ENCODE data around the gene CMPK1.
"Not testable (repeated sequence)": the region's sequence is repeated elsewhere in the genome, so short reads cannot be mapped to it uniquely, and the experiment has no call there.

The CMPK1 gene

GRCh38 chr1:47338249-47339077, 4.9 kb downstream of the CMPK1 start:
- no peak for DNase-seq (ENCODE audit: low spot score)

DNA sequence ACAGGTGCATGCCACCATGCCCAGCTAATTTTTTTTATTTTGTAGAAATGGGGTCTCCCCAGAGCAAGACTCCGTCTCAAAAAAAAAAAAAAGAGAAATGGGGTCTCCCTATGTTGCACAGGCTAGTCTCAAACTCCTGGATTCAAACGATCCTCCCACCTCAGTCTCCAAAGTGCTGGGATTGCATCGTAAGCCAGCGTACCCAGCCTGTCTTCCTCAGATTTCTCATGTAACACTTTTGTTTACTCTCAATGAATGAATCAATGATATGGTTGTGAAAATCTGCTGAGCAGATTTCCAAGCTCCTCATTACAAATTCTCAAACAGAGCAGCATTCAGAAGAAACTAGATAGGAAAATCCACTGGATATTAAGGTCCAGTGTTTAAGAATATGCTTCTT, 6.6 kb downstream of the CMPK1 start:
- no peak for DNase-seq (ENCODE audit: low spot score)

DNA sequence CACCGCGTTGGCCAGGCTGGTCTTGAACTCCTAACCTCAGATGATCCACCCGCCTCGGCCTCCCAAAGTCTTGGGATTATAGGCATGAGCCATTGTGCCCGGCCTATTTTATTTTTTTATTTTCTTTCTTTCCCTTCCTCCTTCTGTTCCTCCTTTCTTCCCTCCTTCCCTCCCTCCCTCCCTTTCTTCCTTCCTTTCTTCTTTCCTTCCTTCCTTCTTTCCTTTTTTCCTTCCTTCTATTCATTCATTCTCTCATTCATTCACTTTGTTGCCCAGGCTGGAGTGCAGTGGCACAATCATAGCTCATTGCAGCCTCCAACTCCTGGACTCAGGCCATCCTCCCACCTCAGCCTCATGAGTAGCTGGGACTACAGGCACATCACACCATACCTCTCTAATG, 13.4 kb downstream of the CMPK1 start:
- not testable (repeated sequence) for DNase-seq (ENCODE audit: low spot score)

- no peak for DNase-seq (ENCODE audit: low spot score)
These were observed 14.1 kb downstream of the CMPK1 start for GRCh38 chr1:47347735-47348134.

DNA sequence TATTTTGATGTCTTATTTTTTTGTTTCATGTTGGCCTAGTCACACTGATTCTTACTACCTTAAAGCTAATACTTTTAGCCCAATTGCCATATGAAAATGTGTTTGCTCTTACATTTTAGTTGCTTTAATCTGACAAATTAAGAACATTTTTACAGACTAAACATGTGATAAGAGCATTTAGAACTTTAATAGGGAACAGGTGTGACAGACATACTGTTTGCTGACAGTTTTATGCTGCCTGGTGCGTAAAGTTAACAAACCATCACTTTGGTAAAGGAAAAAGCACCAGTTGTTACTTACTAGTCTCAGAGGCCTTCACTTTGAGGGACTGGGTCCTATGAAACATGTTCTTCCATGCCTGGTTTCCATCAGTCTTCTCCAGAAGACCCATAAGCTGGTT, 14.7 kb downstream of the CMPK1 start:
- no peak for DNase-seq (ENCODE audit: low spot score)

DNA sequence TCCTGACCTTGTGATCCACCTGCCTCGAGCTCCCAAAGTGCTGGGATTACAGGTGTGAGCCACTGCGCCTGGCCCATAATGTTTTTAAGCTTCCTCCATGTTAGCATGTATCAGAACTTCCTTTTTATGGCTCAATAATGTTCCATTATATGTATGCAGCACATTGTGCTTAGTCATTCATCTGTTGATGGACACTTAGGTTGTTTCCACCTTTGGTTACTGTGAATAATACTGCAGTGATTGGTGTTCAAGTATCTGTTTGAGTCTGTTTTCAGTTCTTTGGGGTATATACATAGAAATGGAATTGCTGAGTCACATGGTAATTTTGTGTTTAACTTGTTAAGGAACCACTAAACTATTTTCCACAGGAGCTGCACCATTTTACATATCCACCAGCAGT, 17.7 kb downstream of the CMPK1 start:
- no peak for DNase-seq (ENCODE audit: low spot score)

GRCh38 chr1:47361380-47361779, 27.8 kb downstream of the CMPK1 start:
- DNase-seq (ENCODE audit: low spot score) = no peak

DNA sequence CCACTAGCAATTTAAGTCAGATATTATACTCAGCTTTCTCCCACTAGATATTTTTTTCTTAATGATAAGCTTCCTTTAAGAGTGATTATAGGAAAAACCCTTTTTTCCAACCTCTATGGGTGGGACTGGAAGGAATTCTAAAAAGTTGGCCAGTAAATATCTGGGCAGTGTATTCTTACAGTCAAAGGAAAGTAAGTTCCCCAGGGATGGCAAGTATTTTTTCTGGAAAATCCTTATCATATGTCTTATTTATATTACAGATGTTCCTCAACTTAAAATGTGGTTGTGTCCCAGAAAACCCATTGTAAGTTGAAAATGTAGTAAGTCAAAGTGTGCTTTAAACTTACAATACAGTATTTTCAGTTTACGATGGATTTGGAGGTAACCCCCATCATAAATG, 29.2 kb downstream of the CMPK1 start:
- DNase-seq (ENCODE audit: low spot score) = no peak

GRCh38 chr1:47367651-47368050, 34.1 kb downstream of the CMPK1 start:
- DNase-seq (ENCODE audit: low spot score) = no peak

- no peak for DNase-seq (ENCODE audit: low spot score)
These were observed 37.5 kb downstream of the CMPK1 start for GRCh38 chr1:47371016-47371517.

GRCh38 chr1:47374501-47374900, 40.9 kb downstream of the CMPK1 start:
- no peak for DNase-seq (ENCODE audit: low spot score)

GRCh38 chr1:47378147-47378546, 44.6 kb downstream of the CMPK1 start:
- no peak for DNase-seq (ENCODE audit: low spot score)

- DNase-seq (ENCODE audit: low spot score) = no peak
These were observed 47.1 kb downstream of the CMPK1 start for GRCh38 chr1:47380699-47381098.

DNA sequence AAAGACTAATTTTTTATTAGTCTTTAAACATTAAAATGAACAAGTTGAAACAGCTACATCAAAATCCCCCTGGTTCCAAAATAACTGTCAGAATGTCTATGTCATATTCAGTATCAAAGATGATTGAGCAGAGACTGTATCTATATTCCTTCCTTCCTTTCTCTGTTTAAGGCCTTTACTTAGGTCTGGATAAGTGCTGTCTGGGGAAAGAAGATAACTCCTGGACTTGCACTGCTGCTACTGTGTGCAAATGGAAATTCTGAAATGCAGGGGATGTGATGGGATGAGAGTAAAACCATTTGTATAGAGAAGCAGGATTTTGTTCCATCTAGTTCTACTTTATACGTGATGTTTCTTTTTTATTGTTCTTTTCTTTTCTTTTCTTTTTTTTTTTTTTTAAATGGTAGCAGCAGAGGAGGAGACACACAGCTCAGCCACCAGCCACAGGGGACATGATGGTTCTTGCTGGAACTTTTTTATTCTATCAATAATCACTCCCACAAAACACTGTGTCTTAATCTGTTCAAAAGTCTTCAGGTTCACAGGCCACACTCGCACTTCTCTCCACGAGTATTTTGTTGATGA, 48.9 kb downstream of the CMPK1 start:
- no peak for DNase-seq (ENCODE audit: low spot score)

DNA sequence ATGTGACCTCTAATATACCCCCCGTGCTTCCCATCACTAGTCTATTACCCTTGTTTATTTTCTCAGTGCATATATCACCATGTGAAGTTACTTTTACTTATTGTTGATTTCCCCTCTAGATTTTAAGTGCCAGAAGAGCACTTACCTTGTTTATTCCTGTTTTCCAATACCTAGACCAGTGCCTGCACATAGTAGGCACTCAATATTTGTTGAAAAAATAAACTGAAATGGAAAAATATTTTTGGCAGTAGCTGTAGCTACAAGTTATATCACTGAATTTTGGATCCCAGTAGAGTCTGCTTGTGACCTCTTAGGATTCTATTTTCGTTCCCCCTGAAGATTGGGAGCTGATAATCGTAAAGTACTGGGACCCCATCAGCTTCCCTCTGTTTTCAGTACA, 50.5 kb downstream of the CMPK1 start:
- DNase-seq (ENCODE audit: low spot score) = no peak

DNA sequence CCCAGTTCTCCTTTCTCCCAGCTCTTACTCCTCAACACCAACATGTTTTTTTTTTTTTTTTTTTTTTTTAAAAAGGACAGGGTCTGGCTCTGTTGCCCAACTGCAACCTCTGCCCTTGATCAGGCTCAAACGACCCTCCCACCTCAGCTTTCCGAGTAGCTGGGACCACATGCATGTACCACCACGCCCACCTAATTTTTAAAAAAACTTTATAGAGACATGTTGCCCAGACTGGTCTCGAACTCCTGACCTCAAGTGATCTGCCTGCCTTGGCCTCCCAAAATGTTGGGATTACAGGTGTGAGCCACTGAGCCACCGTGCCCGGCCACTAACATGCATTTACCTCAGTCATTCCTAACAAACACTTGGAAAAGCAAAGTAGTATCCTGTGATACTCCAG, 51.4 kb downstream of the CMPK1 start:
- DNase-seq (ENCODE audit: low spot score) = no peak

DNA sequence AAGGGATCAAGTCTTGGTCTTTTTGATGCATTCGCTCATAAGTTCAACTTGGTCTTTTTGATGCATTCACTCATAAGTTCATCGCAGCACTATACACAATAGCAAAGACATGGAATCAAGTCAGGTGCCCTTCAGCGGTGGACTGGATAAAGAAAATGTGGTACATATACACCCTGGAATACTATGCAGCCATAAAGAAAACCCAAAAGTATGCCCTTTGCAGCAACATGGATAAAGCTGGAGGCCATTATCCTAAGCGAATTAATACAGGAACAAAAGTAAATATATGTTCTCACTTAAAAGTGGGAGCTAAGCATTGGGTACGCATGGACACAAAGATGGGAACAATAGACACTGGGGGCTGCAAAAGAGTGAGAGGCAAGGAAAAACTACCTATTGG, 52.7 kb downstream of the CMPK1 start:
- no peak for DNase-seq (ENCODE audit: low spot score)

DNA sequence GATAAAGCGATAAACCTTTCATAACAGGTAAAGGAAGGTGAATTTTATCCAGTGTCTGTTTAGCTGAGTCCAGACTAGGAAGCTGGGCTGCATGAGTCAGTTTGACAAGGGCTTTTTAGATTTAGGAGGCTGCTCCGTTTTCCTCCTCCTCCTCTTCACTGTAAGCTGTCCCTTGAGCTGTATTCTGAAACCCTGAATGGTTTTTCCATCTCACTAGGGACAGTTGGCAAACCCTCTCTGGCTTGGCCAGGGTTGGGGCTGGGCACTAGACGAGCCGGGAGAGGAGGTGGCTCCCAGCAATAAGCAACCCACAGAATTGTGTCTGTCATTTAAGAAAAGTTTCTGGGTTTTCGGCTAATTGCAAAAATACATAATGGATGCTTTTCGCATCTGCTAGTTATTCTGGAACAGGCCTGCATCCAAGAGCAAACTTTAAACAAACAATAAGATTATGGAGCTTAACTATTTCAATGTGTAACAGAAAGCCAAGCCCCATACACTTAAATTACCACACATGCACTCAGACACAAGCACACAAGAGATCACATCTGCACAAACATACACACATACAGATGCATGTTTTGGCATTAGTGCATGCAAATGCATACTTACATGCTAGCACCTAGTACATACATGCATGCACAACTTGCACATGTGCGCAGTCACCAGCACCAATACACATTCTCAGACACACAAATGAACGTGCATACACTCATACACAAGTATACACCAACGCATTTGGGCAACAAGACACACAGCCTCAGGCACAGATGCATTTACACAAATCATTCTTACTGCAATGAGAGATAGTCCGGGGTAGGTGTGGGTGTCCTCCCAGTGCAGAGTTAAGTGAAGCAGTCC, 54.7 kb downstream of the CMPK1 start:
- no peak for DNase-seq (ENCODE audit: low spot score)

DNA sequence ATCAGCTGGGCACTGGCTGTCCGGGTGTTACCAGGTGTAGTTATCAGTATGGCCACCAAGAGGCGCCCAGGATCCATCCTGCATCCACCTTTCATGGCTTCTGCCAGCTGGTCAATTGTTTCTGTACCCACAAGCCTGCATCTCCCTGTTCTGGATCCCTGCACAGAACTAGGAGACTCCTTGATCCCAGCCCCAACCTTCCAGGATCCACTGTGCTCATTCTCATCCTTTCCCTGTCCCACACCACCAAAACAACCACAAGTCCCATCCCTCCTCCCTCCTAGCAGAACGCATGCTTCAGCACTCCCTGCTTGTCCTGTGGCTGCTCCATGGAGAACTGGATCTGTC, 55.3 kb downstream of the CMPK1 start:
- peak; percentile 58 for DNase-seq (ENCODE audit: low spot score)

DNA sequence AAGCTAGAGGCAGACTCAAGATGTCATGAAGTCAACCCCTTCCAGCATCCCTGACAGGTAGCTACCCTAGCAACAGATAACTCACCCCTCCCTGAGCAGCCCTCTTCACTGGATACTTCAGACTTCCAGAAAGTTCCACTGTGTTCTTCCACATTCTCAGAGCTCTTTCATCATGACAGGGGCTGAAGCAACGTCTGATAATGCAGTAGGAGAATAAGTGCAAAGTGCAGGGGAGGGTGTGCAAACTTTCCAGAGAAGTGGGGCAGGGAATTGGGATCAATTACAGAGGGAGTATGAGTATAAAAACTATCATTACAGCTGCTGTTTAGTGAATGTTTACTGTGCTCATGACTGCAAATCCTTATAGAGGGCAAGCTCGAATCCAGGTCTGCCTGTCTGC, 56.1 kb downstream of the CMPK1 start:
- no peak for DNase-seq (ENCODE audit: low spot score)

DNA sequence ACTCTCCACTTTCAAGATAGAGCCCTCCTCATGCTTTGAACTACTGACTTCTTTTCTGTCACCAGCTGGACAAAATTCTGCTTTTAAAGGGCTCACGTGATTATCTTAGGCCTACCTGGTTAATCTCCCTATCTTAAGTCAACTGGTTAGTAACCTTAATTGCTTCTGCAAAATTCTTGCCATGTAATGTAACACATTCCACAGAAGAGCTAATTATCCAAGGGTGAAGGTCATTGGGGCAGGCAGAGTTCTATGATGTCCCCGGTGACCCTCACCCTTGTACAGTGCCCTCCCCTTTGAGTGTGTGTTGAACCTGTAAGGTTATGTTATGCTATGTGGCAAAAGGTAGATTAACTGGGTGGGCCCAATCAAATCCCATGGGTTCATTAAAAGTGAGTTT, 57.3 kb downstream of the CMPK1 start:
- DNase-seq (ENCODE audit: low spot score) = no peak

DNA sequence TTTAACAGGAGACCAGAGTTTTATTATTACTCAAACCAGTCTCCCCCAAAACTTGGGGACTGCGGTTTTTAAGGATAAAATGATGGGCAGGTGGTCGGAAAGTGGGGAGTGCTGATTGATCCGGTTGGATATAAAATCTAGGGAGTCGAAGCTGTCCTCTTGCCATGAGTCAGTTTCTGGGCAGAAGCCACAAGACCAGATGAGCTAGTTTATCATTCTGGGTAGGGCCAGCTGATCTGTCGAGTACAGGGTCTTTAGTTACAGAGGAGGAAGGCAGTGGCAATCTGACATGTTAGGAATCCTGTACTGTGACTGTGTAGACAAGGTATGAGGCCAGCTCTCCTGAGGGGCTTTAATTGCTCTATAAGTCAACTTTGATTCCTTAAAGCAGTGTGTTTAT, 59.6 kb downstream of the CMPK1 start:
- no peak for DNase-seq (ENCODE audit: low spot score)

DNA sequence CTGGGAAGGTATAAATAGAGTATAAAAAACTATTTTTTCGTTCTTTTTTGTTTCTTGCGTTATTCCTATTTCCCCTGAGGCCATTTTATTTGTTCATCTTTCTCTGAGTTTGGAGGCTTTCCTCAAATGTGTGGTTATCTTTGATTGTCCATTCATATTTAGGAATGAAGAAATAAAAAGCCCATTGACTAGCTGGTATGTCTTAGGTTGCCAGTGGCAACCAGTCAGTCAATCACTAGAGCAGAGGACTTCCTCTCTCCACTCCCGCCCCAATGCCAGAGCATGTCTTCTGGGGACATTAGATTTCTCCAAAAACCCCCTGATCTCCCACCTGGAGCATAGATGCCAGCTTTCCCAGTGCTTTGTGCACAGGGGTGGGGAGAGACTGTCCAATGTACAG, 61.8 kb downstream of the CMPK1 start:
- no peak for DNase-seq (ENCODE audit: low spot score)
